Stimulated activated CD8-positive, alpha-beta memory T cell treated with anti-CD3 and anti-CD28 coated beads, Interleukin-2, amount 100 ng/mL, for 1 hour (primary cell): ENCODE results near the gene CBX1.

ENCODE experiments used
- DNase-seq, 2 donors: peaks; one replicate each; pipeline ENCODE4 v3.0.0-alpha.2; 2020; ENCODE audit warnings: low read depth in 2 of 2

CBX1 gene

GRCh38 chr17:48101012-48101720 lies at the start of gene CBX1:
Gene CBX1, minus strand, starts transcription at chr17:48101478. Its CDS starts 24,474 bp downstream, at chr17:48077004.
- peak; percentile 81 to 88 for DNase-seq

GRCh38 chr17:48150597-48151001 lies 49.3 kb upstream of the CBX1 start:
- no peak for DNase-seq

- no peak for DNase-seq
Measured at GRCh38 chr17:48149787-48150463, 48.6 kb upstream of the CBX1 start.

- DNase-seq = no peak
Measured at GRCh38 chr17:48148854-48149786, 47.8 kb upstream of the CBX1 start.

- DNase-seq = no peak
Measured at GRCh38 chr17:48148029-48148770, 46.9 kb upstream of the CBX1 start.

GRCh38 chr17:48144976-48145798 lies 43.9 kb upstream of the CBX1 start:
- no peak for DNase-seq

GRCh38 chr17:48144231-48144630 lies 43.0 kb upstream of the CBX1 start:
- DNase-seq = no peak

GRCh38 chr17:48143629-48144028 lies 42.4 kb upstream of the CBX1 start:
- DNase-seq = no peak

- DNase-seq = no peak
Measured at GRCh38 chr17:48139944-48140343, 38.7 kb upstream of the CBX1 start.

GRCh38 chr17:48137656-48138055 lies 36.4 kb upstream of the CBX1 start:
- no peak for DNase-seq

GRCh38 chr17:48134912-48135480 lies 33.7 kb upstream of the CBX1 start:
- DNase-seq = no peak

- DNase-seq = no peak
Measured at GRCh38 chr17:48132385-48132784, 31.1 kb upstream of the CBX1 start.

GRCh38 chr17:48131216-48131824 lies 30.0 kb upstream of the CBX1 start:
- peak in 1 of 2 donors; percentile 10 for DNase-seq

GRCh38 chr17:48129981-48130380 lies 28.7 kb upstream of the CBX1 start:
- no peak for DNase-seq

- DNase-seq = no peak
Measured at GRCh38 chr17:48128400-48128799, 27.1 kb upstream of the CBX1 start.

GRCh38 chr17:48127371-48128051 lies 26.2 kb upstream of the CBX1 start:
- no peak for DNase-seq

GRCh38 chr17:48126532-48126850 lies 25.2 kb upstream of the CBX1 start:
- DNase-seq = no peak

- no peak for DNase-seq
Measured at GRCh38 chr17:48125829-48126531, 24.7 kb upstream of the CBX1 start.
